GM19351 (cell line): Measurements from ENCODE around the gene OIT3.

Experiments
- ATAC-seq: cut with Tn5 transposase; IDR thresholded peaks from one replicate; pipeline ENCODE4 v1.9.1; 2021; ENCODE audit warnings: mild to moderate bottlenecking, moderate library complexity; ENCODE audit not compliant: unreplicated experiment

OIT3 gene

GRCh38 chr10:72948762-72949161 is 55.2 kb downstream of the OIT3 start:
- ATAC-seq: no peak

- ATAC-seq: no peak
Observed at GRCh38 chr10:72951760-72952159, 58.2 kb downstream of the OIT3 start.

GRCh38 chr10:72952189-72952588 is 58.6 kb downstream of the OIT3 start:
- ATAC-seq: no peak

GRCh38 chr10:72952642-72953158 is 59.2 kb downstream of the OIT3 start:
- no peak for ATAC-seq

GRCh38 chr10:72953687-72954086 is 60.1 kb downstream of the OIT3 start:
- no peak for ATAC-seq

GRCh38 chr10:72954230-72954595 is 60.7 kb downstream of the OIT3 start:
- ATAC-seq: no peak

- ATAC-seq: no peak
Observed at GRCh38 chr10:72954596-72955554, 61.3 kb downstream of the OIT3 start, which contains the start of gene PLA2G12B. PLA2G12B (minus strand) TSS chr10:72954806; CDS start chr10:72954685, 121 bp downstream.

- ATAC-seq: no peak
Observed at GRCh38 chr10:72956001-72956400, 62.5 kb downstream of the OIT3 start.

GRCh38 chr10:72976886-72977285 is 83.3 kb downstream of the OIT3 start:
- ATAC-seq: no peak

GRCh38 chr10:72979709-72980108 is 86.2 kb downstream of the OIT3 start:
- no peak for ATAC-seq

GRCh38 chr10:72980348-72980747 is 86.8 kb downstream of the OIT3 start:
- no peak for ATAC-seq

GRCh38 chr10:72981028-72981881 is 87.7 kb downstream of the OIT3 start:
- ATAC-seq: no peak

GRCh38 chr10:72981882-72982529 is 88.5 kb downstream of the OIT3 start:
- no peak for ATAC-seq
